Dendritic cell treated with granulocyte-macrophage colony-stimulating factor and Interleukin-4, amounts not matched to agents 40 ng/mL and 50 ng/mL, for 4 days (primary cell): ENCODE data around the gene MYO1D.

ENCODE experiments used
- H3K27ac Mint-ChIP-seq: one replicate; pipeline ENCODE4 v1.8.0; 2022; ENCODE audit warnings: mild to moderate bottlenecking, mixed read lengths
- H3K27me3 Mint-ChIP-seq: one replicate; pipeline ENCODE4 v1.8.0; 2022; ENCODE audit warnings: mild to moderate bottlenecking, mixed read lengths
- H3K36me3 Mint-ChIP-seq: one replicate; pipeline ENCODE4 v1.8.0; 2022; ENCODE audit warnings: low read depth, mixed read lengths
- H3K4me1 Mint-ChIP-seq: one replicate; pipeline ENCODE4 v1.8.0; 2022; ENCODE audit warnings: low read depth, mixed read lengths
- H3K4me3 Mint-ChIP-seq: one replicate; pipeline ENCODE4 v1.8.0; 2022; ENCODE audit warnings: mild to moderate bottlenecking, moderate library complexity, mixed read lengths
- H3K9me3 Mint-ChIP-seq: one replicate; pipeline ENCODE4 v1.8.0; 2022; ENCODE audit warnings: mixed read lengths
- intact Hi-C: fragments of 100-400 bp; cut with micrococcal nuclease; formaldehyde crosslinking; loops from one replicate; pipeline ENCODE4 v1.15.0; 2022

The MYO1D gene

DNA sequence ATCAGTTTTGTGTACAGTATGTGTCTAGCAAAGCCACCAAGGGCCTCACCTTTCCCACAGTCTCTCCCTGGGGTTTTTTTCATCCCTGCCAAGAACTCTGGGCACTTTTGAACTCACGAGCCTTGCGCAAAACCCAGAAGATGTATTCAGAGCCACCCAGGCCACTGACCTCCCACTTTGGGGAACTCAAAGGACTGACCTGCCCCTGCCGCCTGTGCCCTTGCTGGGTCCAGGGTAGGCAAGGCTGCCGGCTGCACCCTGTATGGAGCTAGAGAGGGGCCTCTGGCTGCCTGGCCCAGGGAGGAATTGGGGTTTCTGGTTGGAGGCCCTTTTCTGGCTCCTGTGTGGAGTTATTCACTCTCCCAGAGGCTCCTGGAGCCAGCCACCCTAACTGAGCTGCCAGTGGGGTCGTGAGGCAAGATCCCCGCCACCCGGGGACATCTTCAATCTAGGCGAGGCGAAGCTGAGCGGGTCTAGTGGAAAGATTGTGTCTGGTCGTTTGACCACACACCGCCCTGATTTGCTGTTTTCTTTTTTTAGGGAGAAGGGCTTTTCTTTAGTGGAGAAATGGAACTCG, 388.2 kb downstream of the MYO1D start:
- no peaks in the 10 kb centered on the region for H3K9me3 Mint-ChIP-seq
- H3K36me3 Mint-ChIP-seq, result no peaks in the 10 kb centered on the region
- H3K27me3 Mint-ChIP-seq, result peaks cover 24% of the 10 kb centered on the region
- H3K4me1 Mint-ChIP-seq, result peaks cover 52% of the 10 kb centered on the region
- H3K4me3 Mint-ChIP-seq, result no peak overlapping the region
- intact Hi-C loops, result no loop called here
- no peak overlapping the region for H3K27ac Mint-ChIP-seq

GRCh38 chr17:32488177-32488542, 388.8 kb downstream of the MYO1D start:
- Mint-ChIP-seq H3K27me3 (peaks cover 24% of the 10 kb centered on the region), H3K4me3 (peak overlapping the region; percentile 55), H3K27ac (no peak overlapping the region), H3K9me3 (no peaks in the 10 kb centered on the region), H3K4me1 (peaks cover 47% of the 10 kb centered on the region), H3K36me3 (peaks cover 5% of the 10 kb centered on the region)
- intact Hi-C loops, result no loop called here

- peaks cover 22% of the 10 kb centered on the region for H3K27me3 Mint-ChIP-seq
- H3K4me3 Mint-ChIP-seq, result peak overlapping the region; percentile 55
- no peaks in the 10 kb centered on the region for H3K9me3 Mint-ChIP-seq
- H3K27ac Mint-ChIP-seq, result no peak overlapping the region
- peaks cover 11% of the 10 kb centered on the region for H3K36me3 Mint-ChIP-seq
- intact Hi-C loops, result no loop called here
- H3K4me1 Mint-ChIP-seq, result peaks cover 46% of the 10 kb centered on the region
Observed at GRCh38 chr17:32487473-32488176, 389.3 kb downstream of the MYO1D start.

GRCh38 chr17:32486701-32487472, 390.0 kb downstream of the MYO1D start, which contains the start of gene CDK5R1:
Gene CDK5R1, plus strand, starts transcription at chr17:32486993. Its CDS starts 628 bp downstream, at chr17:32487621.
- Mint-ChIP-seq H3K9me3 (no peaks in the 10 kb centered on the region), H3K27me3 (peaks cover 22% of the 10 kb centered on the region), H3K4me1 (peaks cover 42% of the 10 kb centered on the region), H3K27ac (no peak within 1 kb of the TSS), H3K4me3 (peak within 1 kb of the TSS; percentile 66), H3K36me3 (peaks cover 18% of the 10 kb centered on the region)
- intact Hi-C loops, result no loop called here

DNA sequence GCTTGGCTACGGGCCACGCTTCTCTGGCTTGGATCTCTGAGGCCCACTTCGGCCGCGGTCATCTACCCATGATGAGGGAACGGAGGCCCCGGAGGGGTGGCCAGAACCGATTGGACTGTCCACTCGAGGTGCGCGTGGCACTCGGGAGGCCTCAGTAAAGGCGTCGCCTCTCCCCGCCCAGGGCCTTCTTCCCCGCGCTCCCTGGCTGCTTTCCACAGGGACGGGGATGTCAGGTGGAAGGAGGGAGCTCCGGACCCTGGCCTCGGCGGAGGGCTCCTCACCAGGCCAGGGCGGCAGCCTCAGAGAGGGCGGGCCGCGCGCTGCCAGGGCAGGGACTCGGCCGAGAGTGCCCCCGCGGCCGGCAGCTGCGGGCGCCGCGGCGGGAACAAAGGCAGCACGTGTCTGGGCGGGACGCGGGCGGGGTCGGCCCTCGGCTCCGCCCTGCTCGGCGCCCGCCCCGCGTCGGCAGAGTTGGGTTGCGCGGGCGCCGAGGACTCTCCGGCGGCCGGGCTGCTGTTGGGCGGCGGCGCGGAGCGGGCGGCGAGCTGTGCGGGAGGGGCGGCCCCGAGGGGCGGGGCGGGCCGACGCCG, 390.7 kb downstream of the MYO1D start:
- intact Hi-C loops, result no loop called here
- Mint-ChIP-seq H3K27me3 (peaks cover 22% of the 10 kb centered on the region), H3K27ac (no peak overlapping the region), H3K9me3 (no peaks in the 10 kb centered on the region), H3K36me3 (peaks cover 25% of the 10 kb centered on the region), H3K4me3 (peak overlapping the region; percentile 66), H3K4me1 (peaks cover 37% of the 10 kb centered on the region)

DNA sequence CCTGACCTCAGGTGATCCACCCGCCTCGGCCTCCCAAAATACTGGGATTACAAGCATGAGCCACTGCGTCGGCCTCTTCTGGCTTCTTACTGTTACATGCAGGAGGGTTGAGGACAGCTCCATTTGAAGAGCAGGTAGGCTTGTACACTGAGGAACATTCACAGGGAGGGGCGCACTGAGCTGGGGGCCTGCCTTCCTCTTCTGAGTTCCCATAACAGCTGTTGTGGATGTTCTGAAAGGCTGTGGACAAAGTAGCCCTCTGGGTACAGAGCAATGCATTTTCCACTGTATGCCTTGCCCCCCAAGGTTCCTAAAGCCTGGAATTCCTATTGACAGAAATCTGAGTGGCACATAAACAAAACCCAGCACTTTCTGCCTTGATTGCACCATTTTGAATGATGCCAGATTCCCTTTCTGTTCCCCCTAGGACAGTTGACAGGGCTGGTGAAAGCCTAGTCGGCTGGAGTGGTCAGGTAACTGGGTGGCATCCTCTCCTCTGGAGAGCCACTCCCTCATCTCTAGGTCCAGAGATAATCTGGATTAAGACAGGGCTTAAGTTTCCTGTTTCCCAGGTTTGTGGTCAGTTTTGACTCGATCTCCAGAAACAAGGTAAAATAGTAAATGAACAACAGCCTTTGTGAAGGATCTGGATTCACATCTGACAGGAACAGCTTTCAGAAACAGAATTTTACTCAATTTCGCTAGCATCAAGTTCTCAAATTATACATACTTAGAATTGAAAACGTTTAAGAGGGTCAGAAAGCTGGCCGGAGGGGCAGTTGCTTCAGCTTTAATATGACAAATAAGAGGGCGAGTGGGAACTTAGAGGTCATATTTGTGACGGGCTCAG, 391.4 kb downstream of the MYO1D start:
- H3K4me1 Mint-ChIP-seq, result peaks cover 37% of the 10 kb centered on the region

GRCh38 chr17:32484628-32485027, 392.3 kb downstream of the MYO1D start:
- intact Hi-C loops, result loop anchor here (5.0 kb wide), 2 partner anchors 173 to 273 kb away; no protein-coding TSS in a partner anchor
- Mint-ChIP-seq H3K27me3 (peaks cover 22% of the 10 kb centered on the region), H3K36me3 (peaks cover 41% of the 10 kb centered on the region), H3K9me3 (no peaks in the 10 kb centered on the region), H3K4me1 (peaks cover 30% of the 10 kb centered on the region), H3K4me3 (no peak overlapping the region), H3K27ac (no peak overlapping the region)

More for the DNA sequence above, 391.4 kb downstream of the MYO1D start:
- peaks cover 32% of the 10 kb centered on the region for H3K36me3 Mint-ChIP-seq
- intact Hi-C loops, result no loop called here
- peaks cover 22% of the 10 kb centered on the region for H3K27me3 Mint-ChIP-seq
- H3K9me3 Mint-ChIP-seq, result no peaks in the 10 kb centered on the region
- H3K4me3 Mint-ChIP-seq, result peak overlapping the region; percentile 66
- H3K27ac Mint-ChIP-seq, result no peak overlapping the region

GRCh38 chr17:32484041-32484461, 392.9 kb downstream of the MYO1D start:
- no peaks in the 10 kb centered on the region for H3K9me3 Mint-ChIP-seq
- H3K27me3 Mint-ChIP-seq, result peaks cover 22% of the 10 kb centered on the region
- intact Hi-C loops, result loop anchor here (5.0 kb wide), 2 partner anchors 173 to 273 kb away; no protein-coding TSS in a partner anchor
- H3K4me1 Mint-ChIP-seq, result peaks cover 25% of the 10 kb centered on the region
- H3K4me3 Mint-ChIP-seq, result no peak overlapping the region
- H3K36me3 Mint-ChIP-seq, result peaks cover 46% of the 10 kb centered on the region
- no peak overlapping the region for H3K27ac Mint-ChIP-seq

DNA sequence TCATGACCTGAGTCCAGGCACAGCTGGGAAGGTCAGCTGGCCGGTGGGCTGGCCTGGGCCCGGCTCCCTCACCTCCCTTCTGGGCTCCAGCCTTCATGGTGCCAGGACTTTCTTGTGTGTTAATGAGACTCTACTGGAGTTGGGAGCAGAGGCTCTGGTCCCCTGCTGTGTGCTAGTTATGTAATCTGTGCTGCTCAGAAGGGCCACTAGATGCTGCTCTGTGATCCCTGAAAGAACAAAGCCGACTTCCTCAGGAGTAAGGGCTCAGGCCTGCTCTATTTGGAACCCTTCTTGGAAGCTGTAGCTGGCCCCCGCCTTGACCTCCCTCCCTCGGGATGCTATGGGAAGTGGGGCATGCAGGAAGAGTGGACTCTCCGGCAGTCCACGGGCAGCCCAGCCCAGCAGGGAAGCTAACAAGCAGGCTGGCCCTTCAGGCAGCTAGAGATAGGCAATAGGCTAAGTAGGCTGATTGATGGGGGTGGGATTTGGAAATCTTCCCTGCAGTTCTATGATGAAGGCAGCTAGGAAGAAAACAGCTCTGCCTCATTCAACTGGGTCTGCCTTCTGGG, 393.4 kb downstream of the MYO1D start:
- no peak overlapping the region for H3K4me3 Mint-ChIP-seq
- H3K4me1 Mint-ChIP-seq, result peaks cover 20% of the 10 kb centered on the region
- H3K27me3 Mint-ChIP-seq, result peaks cover 18% of the 10 kb centered on the region
- peaks cover 51% of the 10 kb centered on the region for H3K36me3 Mint-ChIP-seq
- no peak overlapping the region for H3K27ac Mint-ChIP-seq
- intact Hi-C loops, result loop anchor here (1.0 to 5.0 kb wide), 3 partner anchors 126 to 274 kb away; no protein-coding TSS in a partner anchor
- no peaks in the 10 kb centered on the region for H3K9me3 Mint-ChIP-seq

DNA sequence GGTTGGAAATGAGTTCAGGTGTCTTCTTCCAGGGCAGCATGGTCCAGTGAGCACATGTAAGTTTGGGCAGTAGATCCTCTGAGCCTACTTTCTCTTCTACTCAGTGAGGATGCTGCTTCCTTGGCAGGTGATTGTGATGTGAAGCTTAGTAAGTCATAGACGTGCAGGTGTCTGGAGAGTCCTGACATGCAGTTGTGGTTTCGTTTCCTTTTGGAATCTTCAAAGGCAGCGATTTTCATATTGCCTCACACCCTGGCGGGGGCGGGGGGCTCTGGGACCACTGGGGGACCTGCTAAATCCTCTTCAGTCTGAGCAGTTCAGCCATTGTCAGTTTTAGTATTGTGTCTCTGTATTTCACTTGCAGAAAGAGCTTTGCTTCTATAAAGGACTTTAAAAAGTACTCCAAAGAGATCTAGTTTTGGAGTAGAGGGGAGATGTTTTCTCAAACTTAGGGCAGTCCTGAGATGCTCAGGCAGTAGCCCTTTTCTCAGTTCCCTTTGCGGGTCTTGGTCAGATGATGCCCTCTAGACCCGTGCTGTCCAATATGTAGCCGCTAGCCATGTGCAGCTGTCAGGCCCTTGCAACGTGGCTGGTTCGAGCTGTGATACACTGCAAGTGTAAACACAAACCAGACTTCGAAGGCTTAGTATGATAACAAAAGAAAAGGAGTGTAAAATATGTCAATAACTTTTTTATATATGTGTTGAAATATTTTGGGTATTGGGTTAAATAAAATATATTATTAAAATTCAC, 394.2 kb downstream of the MYO1D start:
- intact Hi-C loops, result loop anchor here (1.0 to 5.0 kb wide), 3 partner anchors 127 to 275 kb away; no protein-coding TSS in a partner anchor

GRCh38 chr17:32481193-32481592, 395.7 kb downstream of the MYO1D start:
- H3K36me3 Mint-ChIP-seq, result peaks cover 75% of the 10 kb centered on the region
- intact Hi-C loops, result loop anchor here (5.0 kb wide), 2 partner anchors 176 to 276 kb away; no protein-coding TSS in a partner anchor
- H3K4me1 Mint-ChIP-seq, result peaks cover 8% of the 10 kb centered on the region
- no peak overlapping the region for H3K27ac Mint-ChIP-seq
- H3K9me3 Mint-ChIP-seq, result no peaks in the 10 kb centered on the region
- H3K27me3 Mint-ChIP-seq, result peaks cover 7% of the 10 kb centered on the region
- H3K4me3 Mint-ChIP-seq, result no peak overlapping the region

More for the DNA sequence above, 394.2 kb downstream of the MYO1D start:
- peaks cover 11% of the 10 kb centered on the region for H3K27me3 Mint-ChIP-seq
- H3K4me3 Mint-ChIP-seq, result no peak overlapping the region
- H3K27ac Mint-ChIP-seq, result no peak overlapping the region
- peaks cover 59% of the 10 kb centered on the region for H3K36me3 Mint-ChIP-seq
- peaks cover 12% of the 10 kb centered on the region for H3K4me1 Mint-ChIP-seq
- no peaks in the 10 kb centered on the region for H3K9me3 Mint-ChIP-seq

DNA sequence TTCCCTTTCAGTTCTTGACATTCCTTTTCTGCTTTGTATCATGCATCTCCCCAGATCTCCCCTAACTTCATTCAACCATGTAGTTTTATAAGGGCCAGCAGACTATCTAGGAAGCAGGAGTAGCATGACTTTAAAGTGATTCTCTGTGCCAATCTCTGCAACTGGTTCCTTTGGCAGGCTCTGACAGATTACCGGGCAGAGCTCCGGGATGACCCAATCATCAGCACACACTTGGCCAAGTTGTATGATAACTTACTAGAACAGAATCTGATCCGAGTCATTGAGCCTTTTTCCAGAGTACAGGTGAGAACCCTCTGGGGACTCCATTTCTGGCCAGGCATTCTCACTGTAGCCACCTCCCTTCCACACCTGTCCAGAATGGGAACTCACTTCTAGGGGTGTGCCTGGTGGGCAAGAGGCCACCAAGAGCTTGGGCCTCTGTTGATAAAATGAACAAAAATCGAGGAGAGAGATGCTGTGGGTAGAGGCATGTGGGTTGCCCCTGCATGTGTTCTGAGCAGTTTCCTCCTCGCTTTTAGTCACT, 397.8 kb downstream of the MYO1D start:
- Mint-ChIP-seq H3K4me1 (peaks cover 8% of the 10 kb centered on the region), H3K27me3 (no peaks in the 10 kb centered on the region), H3K9me3 (no peaks in the 10 kb centered on the region), H3K36me3 (peaks cover 95% of the 10 kb centered on the region), H3K27ac (no peak overlapping the region), H3K4me3 (no peak overlapping the region)
- intact Hi-C loops, result no loop called here
